Smooth muscle cell (in vitro differentiated cells): Measurements from ENCODE around the gene CALD1. TPM values are rescaled to one million over a fixed set of nuclear protein-coding genes. Genes with fewer than 3 reads are reported as not detected.
A peak's percentile ranks its signal among the peaks of the same experiment; 100 is the strongest.

ENCODE experiments used
- DNase-seq: peaks from one replicate; lab custom pipeline; 2025; ENCODE audit not compliant: unreplicated experiment; lab: John Stamatoyannopoulos, UW
- H2AFZ ChIP-seq: fragments of 200-600 bp; sonication (generic); 2 replicates; pipeline ENCODE4 v1.6.0; 2016; ENCODE audit warnings: antibody characterized with exemption, low read depth, mild to moderate bottlenecking
- H3F3A ChIP-seq: fragments of 200-600 bp; sonication (generic); 2 replicates; pipeline ENCODE4 v1.6.0; 2017; ENCODE audit warnings: antibody characterized with exemption, low read depth
- H3K27ac ChIP-seq: fragments of 200-600 bp; sonication (generic); 2 replicates; pipeline ENCODE4 v1.5.1; 2016; ENCODE audit warnings: low read depth, mild to moderate bottlenecking
- H3K27me3 ChIP-seq: fragments of 200-600 bp; sonication (generic); 2 replicates; pipeline ENCODE4 v1.6.1; 2016; ENCODE audit warnings: low read depth, mild to moderate bottlenecking
- H3K36me3 ChIP-seq: fragments of 200-600 bp; sonication (generic); 2 replicates; pipeline ENCODE4 v1.5.1; 2016; ENCODE audit warnings: low read depth
- H3K4me1 ChIP-seq: fragments of 200-600 bp; sonication (generic); 2 replicates; pipeline ENCODE4 v1.5.1; 2016; ENCODE audit warnings: low read depth
- H3K4me2 ChIP-seq: fragments of 200-600 bp; sonication (generic); 2 replicates; pipeline ENCODE4 v1.6.0; 2016; ENCODE audit warnings: mild to moderate bottlenecking
- H3K4me3 ChIP-seq: fragments of 200-600 bp; sonication (generic); 2 replicates; pipeline ENCODE4 v1.5.1; 2016; ENCODE audit warnings: mild to moderate bottlenecking
- H3K79me2 ChIP-seq: fragments of 200-600 bp; sonication (generic); 2 replicates; pipeline ENCODE4 v1.6.0; 2016; ENCODE audit warnings: low read depth, mild to moderate bottlenecking
- H3K9ac ChIP-seq: fragments of 200-600 bp; sonication (generic); 2 replicates; pipeline ENCODE4 v1.6.0; 2016; ENCODE audit warnings: low read depth
- H3K9me3 ChIP-seq: fragments of 200-600 bp; sonication (generic); replicated peaks from 2 replicates; pipeline ENCODE4 v1.5.1; 2016; ENCODE audit warnings: low read depth
- H4K20me1 ChIP-seq: fragments of 200-600 bp; sonication (generic); 2 replicates; pipeline ENCODE4 v1.6.0; 2016; ENCODE audit warnings: low read depth
- CTCF ChIP-seq: fragments of 200-600 bp; sonication (generic); IDR thresholded peaks from 2 replicates; pipeline ENCODE4 v1.5.1; 2017; ENCODE audit warnings: borderline replicate concordance, mild to moderate bottlenecking, antibody characterized with exemption; ENCODE audit not compliant: insufficient read depth, poor library complexity, severe bottlenecking
- WGBS: methylation state at CpG from one replicate; pipeline ENCODE4 v1.1.7; 2016; ENCODE audit warnings: low lambda C conversion rate; 5-methylcytosine and 5-hydroxymethylcytosine counted together
- polyA plus RNA-seq: library from polyadenylated mRNA; unstranded; fragments of >200 nt; fragmentation: Nextera tagmentation; extraction: Ambion mirVana; gene quantifications from 2 replicates; pipeline ENCODE4 v1.2.1, GENCODE V29; 2016
- total RNA-seq: library from RNA; depleted of rRNA; stranded (reverse); fragments of >200 nt; gene quantifications from 2 replicates; pipeline ENCODE4 v1.2.3, GENCODE V29; 2014

CALD1 gene
- total RNA-seq (948 and 1,024 TPM in 2 replicates), polyA plus RNA-seq (1,552 and 1,869 TPM in 2 replicates)

- no peak for TF ChIP-seq CTCF
- Histone ChIP-seq H3K27ac (peak within 1 kb of the TSS; percentile 92), H3K27me3 (no peaks in the 10 kb centered on the region), H3K9ac (peak within 1 kb of the TSS; percentile 87), H4K20me1 (peaks cover 47% of the 10 kb centered on the region), H2AFZ (no peak within 1 kb of the TSS), H3K36me3 (no peaks in the 10 kb centered on the region), H3F3A (peaks cover 46% of the 10 kb centered on the region), H3K4me3 (peak within 1 kb of the TSS; percentile 89), H3K79me2 (peaks cover 51% of the 10 kb centered on the region), H3K9me3 (no peaks in the 10 kb centered on the region), H3K4me2 (peak within 1 kb of the TSS; percentile 93), H3K4me1 (peaks cover 26% of the 10 kb centered on the region)
- DNase-seq: peak; percentile 21
- WGBS: 9% methylated on average over 15 of the region's 15 CpGs
Measured at GRCh38 chr7:134778941-134779740, at the start of gene CALD1. Gene CALD1 (plus strand): TSS chr7:134779634. CDS start chr7:134867734, 88,100 bp downstream.

- Histone ChIP-seq H3K79me2 (peaks cover 18% of the 10 kb centered on the region), H4K20me1 (no peaks in the 10 kb centered on the region), H3K36me3 (no peaks in the 10 kb centered on the region), H3K4me2 (peak overlapping the region; percentile 80), H3K27ac (peak overlapping the region; percentile 90), H3K4me3 (peak overlapping the region; percentile 18), H3F3A (peaks cover 22% of the 10 kb centered on the region), H3K9ac (peak overlapping the region; percentile 51), H3K27me3 (no peaks in the 10 kb centered on the region), H3K4me1 (peaks cover 14% of the 10 kb centered on the region), H3K9me3 (no peaks in the 10 kb centered on the region), H2AFZ (no peak overlapping the region)
- 19% methylated on average over 4 of the region's 4 CpGs for WGBS
- no peak for TF ChIP-seq CTCF
- no peak for DNase-seq
Measured at GRCh38 chr7:134729895-134730294, 49.5 kb upstream of the CALD1 start.

- 13% methylated on average over 1 of the region's 1 CpG for WGBS
- Histone ChIP-seq H3K4me2 (peak overlapping the region; percentile 80), H2AFZ (no peak overlapping the region), H3K4me1 (peaks cover 14% of the 10 kb centered on the region), H4K20me1 (no peaks in the 10 kb centered on the region), H3K4me3 (peak overlapping the region; percentile 18), H3K36me3 (no peaks in the 10 kb centered on the region), H3F3A (peaks cover 24% of the 10 kb centered on the region), H3K27ac (peak overlapping the region; percentile 90), H3K79me2 (peaks cover 18% of the 10 kb centered on the region), H3K27me3 (no peaks in the 10 kb centered on the region), H3K9me3 (no peaks in the 10 kb centered on the region), H3K9ac (peak overlapping the region; percentile 51)
- no peak for DNase-seq
- no peak for TF ChIP-seq CTCF
Measured at GRCh38 chr7:134730411-134730829, 49.0 kb upstream of the CALD1 start.
